KOPT-K1 (cell line): Measurements from ENCODE around the gene NOXRED1.

Source experiments
- H3K27ac ChIP-seq: fragments of 200-600 bp; sonication (generic); 2 replicates; pipeline ENCODE4 v1.5.1; 2016; ENCODE audit warnings: antibody characterized with exemption, mild to moderate bottlenecking, low read depth, low read length; ENCODE audit not compliant: poor library complexity, severe bottlenecking
- H3K36me3 ChIP-seq: fragments of 200-600 bp; sonication (generic); 2 replicates; pipeline ENCODE4 v1.5.1; 2017; ENCODE audit warnings: antibody characterized with exemption, mild to moderate bottlenecking, low read length, moderate library complexity; ENCODE audit not compliant: insufficient read depth
- H3K9me3 ChIP-seq: fragments of 200-600 bp; sonication (generic); 2 replicates; pipeline ENCODE4 v1.5.1; 2017; ENCODE audit warnings: antibody characterized with exemption, low read length, mild to moderate bottlenecking; ENCODE audit not compliant: insufficient read depth, poor library complexity, severe bottlenecking

NOXRED1 gene, protein sequence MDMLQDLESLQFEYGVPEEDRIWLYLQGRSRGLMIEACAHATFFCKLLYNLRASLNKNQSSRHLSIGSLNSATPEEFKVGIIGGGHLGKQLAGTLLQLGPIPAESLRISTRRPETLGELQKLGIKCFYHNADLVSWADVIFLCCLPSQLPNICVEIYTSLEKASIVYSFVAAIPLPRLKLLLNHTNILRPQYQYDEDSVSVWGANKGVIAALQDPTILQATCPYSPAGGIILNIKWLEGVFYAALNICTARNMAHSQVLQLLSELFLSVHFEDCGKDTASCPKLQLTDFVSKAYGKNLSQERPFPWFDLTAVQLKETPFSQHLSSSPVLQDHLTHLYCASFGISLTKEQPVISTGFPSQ

DNA sequence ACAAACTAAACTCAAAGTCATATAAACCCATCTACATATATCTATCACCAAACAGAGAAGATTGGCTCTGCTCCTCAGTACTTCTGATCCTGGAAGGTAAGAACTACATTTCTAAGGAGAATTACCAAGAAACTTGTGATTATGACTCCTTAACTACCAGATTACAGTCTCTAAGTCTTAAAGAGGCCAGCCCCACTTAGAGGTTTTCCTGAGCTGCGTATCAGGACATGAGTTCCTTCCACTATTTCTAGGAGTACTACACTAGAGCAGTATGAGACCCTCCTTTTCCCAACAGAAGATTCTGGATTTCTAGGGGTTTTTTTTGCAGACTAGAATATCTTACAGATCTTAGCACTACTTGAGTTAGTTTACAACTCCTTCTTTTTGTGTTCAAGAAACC lies at the start of gene NOXRED1:
TSS of gene NOXRED1 (minus strand) at position 101 of the 400 bp plus-strand sequence. CDS start 634 bp downstream, outside the sequence.
- peaks cover 13% of the 10 kb centered on the region for H3K9me3 ChIP-seq
- H3K27ac ChIP-seq = no peak within 1 kb of the TSS
- H3K36me3 ChIP-seq = peaks cover 63% of the 10 kb centered on the region

DNA sequence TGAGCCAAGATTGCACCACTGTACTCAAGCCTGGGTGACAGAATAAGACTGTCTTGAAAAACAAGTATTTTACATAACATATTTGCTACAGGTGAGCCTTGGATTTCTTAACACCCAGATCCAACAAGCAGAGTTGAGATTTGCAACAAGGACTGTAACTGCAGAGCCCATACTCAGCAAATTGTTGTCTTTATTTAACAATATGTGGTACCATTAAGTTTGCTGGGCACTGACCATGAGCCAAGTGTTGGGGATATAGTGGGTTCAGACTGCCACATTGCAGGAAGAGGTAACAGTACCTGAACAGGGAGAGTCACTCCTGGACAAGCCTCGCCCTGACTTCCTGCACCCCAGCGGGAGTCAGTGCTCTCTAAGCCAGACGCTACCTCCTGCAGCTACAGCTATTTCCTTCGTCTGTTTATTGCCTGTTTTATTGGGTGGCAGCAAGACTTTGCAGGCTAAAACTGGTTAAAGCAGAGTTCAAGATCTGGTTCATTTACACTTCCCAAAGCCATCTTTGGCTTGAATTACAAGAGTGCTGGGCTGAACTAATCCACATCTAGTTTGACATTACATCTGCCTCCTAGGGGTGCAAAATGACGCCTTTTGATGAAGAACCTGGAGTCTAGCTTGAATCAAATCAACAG lies 47.0 kb upstream of the NOXRED1 start:
- Histone ChIP-seq H3K9me3 (no peaks in the 10 kb centered on the region), H3K36me3 (peaks cover 49% of the 10 kb centered on the region), H3K27ac (no peak overlapping the region)

DNA sequence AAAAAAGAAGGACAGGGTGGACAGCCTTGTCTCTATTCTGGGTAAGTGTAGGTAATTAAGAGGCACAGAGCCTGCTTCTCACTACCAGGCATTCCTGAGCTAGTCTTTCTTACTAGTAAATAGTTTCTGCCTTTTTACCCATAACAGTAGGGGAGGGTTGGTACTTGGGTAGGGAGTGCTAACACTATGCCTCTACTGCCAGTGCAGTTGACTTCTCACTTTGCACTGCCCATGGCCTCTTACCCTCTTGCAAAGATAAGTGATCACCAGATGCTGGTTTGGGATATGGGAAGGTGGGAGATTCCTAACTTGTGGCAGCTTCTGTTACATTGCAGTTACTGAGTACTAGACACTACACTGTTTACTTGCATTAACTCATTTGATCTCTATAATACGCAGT lies 46.2 kb upstream of the NOXRED1 start:
- Histone ChIP-seq H3K36me3 (peaks cover 57% of the 10 kb centered on the region), H3K27ac (no peak overlapping the region), H3K9me3 (no peaks in the 10 kb centered on the region)

DNA sequence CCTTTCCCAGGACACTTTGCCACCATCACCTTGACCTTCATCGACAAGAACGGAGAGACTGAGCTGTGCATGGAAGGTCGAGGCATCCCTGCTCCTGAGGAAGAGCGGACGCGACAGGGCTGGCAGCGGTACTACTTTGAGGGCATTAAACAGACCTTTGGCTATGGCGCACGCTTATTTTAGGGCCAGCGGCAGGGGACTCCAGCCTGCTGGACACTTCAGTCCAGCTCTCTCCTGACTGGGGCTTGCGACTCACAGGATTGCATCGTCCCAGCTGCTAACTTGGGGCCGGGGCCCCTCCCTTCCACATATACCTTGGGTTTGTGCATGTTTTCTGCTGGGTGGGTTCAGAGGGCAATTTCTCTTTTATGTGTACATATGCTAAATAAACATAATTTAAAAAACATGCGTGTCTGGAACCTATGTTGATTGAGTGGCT lies 45.8 kb upstream of the NOXRED1 start:
- Histone ChIP-seq H3K9me3 (no peaks in the 10 kb centered on the region), H3K36me3 (peaks cover 62% of the 10 kb centered on the region)

DNA sequence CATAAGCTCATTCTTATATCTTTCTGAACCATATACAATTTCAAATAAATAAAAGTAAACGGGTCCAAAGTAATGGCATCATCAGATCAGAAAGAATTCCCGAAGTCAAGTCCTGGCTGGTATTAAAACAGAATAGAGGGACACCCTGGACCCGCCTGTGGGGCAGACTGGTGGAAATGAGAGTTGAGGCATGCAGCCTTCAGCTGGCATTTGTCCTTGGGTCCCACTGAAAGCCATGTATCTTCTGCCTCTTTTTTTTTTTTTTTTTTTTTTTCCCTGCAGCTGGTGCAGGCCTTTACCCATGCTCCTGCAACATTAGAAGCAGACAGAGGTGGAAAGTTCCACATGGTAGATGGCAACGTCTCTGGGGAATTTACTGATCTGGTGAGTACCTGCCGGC lies 44.5 kb upstream of the NOXRED1 start:
- H3K27ac ChIP-seq = no peak overlapping the region
- peaks cover 74% of the 10 kb centered on the region for H3K36me3 ChIP-seq
- no peaks in the 10 kb centered on the region for H3K9me3 ChIP-seq

More for the DNA sequence above, 45.8 kb upstream of the NOXRED1 start:
- no peak overlapping the region for H3K27ac ChIP-seq

DNA sequence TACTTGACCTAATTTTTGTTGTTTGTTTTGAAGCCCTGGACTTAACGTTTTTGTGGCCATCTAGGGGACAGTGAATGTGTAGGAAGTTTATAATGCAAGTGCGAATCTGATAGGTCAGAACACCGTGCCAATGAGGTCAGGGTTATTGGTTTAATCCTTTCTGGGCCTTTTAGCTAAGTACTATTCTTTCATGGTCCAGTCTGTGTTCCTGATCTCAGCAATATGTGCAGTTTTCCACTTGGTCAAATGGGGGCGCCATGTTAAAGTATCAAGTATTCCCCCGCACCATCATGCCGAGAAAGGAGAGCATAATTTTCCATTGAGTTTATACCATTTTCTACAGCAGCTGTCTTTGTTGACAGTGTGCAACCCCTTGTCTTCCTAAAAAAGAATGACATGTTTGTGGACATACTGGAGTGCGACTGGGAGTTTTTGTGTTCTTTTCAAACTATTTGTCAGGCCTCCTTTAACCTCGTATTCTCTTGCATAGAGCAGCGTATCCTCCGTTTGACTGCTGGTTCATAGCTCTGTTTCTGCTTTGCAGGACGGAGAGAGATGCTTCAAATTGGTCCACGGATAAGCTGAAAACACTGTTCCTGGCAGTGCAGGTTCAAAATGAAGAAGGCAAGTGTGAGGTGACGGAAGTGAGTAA lies 35.9 kb upstream of the NOXRED1 start:
- H3K9me3 ChIP-seq = no peaks in the 10 kb centered on the region
- H3K27ac ChIP-seq = peak overlapping the region; percentile 94
- peaks cover 49% of the 10 kb centered on the region for H3K36me3 ChIP-seq

DNA sequence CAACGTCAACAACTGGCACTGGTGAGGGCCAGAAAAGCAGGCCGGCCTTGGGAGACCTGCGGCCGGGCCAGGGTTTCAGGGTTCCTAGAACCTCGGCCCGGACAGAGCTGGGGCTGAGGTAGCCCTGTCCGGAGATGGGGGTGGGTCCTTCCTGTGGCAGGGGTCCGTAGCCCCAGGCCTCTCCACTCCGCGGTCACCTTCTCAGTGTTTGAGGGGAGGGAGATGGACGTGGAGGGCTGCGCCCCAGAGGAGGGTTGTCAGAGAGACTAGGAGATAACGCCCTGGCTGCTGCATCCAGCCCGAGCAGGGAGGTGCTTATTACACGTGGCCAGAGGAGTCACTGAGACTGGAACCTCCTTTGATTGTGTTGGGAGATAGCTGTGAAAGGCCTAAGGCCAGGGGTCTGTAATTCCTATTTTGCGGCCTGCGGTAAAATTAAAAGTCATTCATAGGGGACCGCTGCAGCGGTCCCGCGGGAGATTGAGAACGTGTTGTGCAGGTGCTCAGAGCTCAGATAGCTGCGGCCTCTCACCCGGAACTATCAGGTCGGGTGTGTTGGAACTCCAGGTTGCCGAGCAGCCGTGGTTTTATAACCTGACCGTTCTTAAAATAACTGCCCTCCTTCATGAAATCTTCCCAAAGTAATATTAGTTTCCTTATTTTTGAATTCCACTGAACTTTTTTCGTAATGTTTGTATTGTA lies 35.1 kb upstream of the NOXRED1 start:
- peak overlapping the region; percentile 94 for H3K27ac ChIP-seq
- H3K36me3 ChIP-seq = peaks cover 42% of the 10 kb centered on the region
- no peaks in the 10 kb centered on the region for H3K9me3 ChIP-seq

DNA sequence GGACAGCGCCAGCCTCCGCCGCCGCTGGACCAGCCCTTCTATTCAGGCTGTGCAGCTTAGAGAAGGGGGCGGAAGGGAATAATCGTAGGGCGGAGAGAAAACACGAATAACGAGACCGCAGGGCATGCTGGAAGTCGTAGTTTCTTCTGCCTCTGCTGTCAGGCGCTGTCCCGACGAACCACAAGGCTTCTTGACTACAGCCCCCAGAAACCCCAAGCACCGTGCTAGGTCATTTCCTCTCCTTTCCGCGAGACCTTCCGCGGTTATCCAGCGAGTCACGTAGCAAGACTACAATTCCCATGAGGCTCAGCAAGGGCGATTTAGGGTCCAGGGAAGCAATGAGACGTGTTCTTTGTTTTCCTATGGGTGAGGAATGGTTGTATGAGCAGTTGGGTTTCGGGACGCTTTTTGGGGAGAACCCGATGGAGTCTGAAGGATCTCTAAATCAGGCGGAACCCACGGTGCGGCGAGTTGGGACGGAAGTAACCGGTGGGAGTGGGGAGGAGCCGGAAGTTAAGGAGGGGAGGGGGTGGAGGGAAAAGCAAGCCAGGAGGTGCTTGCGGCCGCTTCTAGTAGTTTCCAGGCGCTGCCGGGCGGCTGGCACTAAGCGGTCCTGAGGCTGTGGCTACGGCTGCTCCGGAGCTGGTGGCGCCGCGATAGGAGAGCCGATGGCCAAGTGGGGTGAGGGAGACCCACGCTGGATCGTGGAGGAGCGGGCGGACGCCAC lies 34.4 kb upstream of the NOXRED1 start, which contains the start of the genes AHSA1 and VIPAS39:
TSS of gene AHSA1 (plus strand) at position 572 of the 727 bp plus-strand sequence. CDS start at position 669, 97 bp downstream.
TSS of gene VIPAS39 (minus strand) at position 80 of the 727 bp plus-strand sequence. CDS start 3,499 bp downstream, outside the sequence.
- H3K36me3 ChIP-seq = peaks cover 34% of the 10 kb centered on the region
- H3K27ac ChIP-seq = peak within 1 kb of the TSS; percentile 94
- H3K9me3 ChIP-seq = no peaks in the 10 kb centered on the region

DNA sequence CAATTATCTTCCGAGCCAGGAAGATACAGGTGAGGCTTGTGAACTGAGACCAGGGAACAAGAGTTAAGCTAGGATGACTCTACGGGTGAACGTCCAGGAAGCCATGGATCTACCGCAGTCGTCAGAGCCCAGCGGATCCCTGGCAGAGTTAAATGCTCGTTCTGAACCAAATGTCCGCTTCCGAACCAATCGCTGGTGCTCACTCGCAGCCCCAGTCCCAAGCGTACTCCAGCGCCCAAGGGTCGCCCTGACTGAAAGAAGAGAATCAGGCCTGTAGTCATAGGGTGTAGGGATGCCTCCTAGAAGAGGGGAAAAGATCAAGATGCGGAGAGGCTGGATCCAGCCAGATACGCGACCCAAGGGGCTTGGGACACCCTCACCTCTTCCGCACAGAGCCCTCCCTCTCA lies 33.8 kb upstream of the NOXRED1 start:
- Histone ChIP-seq H3K9me3 (no peaks in the 10 kb centered on the region), H3K36me3 (peaks cover 29% of the 10 kb centered on the region), H3K27ac (peak overlapping the region; percentile 94)

DNA sequence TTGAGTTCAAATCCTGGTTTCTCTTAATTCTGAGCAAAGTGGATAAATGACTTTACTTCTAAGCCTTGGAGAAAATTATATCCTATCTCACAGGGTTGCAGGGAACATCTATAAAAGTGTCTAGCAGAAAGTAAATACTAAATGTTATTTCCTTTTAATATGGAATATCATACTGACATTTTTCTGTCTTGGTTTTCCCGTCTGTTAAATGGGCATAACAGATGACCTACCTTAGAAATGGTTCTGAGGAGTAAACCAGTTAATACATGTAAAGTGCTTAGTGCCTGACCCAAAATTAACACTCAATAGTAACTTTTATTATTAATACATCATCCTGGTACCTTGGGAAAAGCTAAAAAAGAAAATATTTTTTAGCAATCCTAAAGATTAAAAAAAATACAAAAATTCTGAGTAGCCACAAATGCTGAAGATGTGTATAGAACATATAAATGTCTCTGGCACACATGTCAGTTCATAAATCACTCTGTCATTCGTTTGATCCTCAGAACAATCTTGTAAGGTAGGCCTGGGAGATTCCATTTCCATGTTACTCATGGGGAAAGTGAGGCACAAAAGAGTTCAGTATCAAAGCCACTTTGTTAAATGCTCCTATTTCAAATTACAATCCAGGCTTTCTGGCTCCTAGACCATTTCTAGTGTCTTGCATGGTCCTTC lies 32.8 kb upstream of the NOXRED1 start:
- Histone ChIP-seq H3K36me3 (peaks cover 25% of the 10 kb centered on the region), H3K27ac (peak overlapping the region; percentile 94)

DNA sequence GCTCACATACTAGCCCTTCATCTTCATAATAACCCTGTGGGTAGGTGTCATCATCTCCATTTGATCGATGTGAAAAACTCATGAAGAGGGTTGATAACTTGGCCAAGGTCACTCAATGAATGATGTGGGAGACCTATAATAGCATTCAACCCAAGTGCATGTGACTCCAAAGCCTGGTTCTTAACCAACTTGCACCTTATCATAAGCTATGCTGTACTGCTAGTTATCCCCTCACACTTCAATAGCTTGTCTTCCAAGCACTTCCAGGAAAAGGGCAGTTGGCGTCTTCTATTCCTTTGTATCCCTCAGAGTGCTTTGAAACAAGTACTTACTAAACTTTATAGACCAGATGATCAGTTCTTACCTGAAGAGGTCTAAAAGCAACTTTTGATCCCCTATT lies 18.9 kb upstream of the NOXRED1 start:
- Histone ChIP-seq H3K36me3 (peaks cover 59% of the 10 kb centered on the region), H3K9me3 (no peaks in the 10 kb centered on the region), H3K27ac (no peak overlapping the region)

More for the DNA sequence above, 32.8 kb upstream of the NOXRED1 start:
- no peaks in the 10 kb centered on the region for H3K9me3 ChIP-seq

DNA sequence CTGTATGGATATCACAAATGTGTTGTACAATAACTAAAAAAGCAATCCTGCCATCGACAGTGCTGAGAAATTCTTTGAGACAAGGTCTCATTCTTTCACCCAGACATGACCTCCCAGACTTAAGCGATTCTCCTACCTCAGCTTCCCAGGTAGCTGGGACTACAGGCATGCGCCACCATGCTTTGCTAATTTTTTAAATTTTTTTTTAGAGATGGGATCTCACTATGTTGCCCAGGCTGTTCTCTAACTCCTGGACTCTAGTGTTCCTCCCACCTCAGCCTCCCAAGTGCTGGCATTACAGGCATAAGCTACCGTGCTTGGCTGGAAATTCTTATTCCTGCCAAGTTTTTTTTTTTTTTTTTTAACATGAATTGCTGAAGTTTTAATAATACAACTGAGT lies 16.5 kb upstream of the NOXRED1 start:
- Histone ChIP-seq H3K27ac (no peak overlapping the region), H3K36me3 (peaks cover 81% of the 10 kb centered on the region), H3K9me3 (no peaks in the 10 kb centered on the region)

DNA sequence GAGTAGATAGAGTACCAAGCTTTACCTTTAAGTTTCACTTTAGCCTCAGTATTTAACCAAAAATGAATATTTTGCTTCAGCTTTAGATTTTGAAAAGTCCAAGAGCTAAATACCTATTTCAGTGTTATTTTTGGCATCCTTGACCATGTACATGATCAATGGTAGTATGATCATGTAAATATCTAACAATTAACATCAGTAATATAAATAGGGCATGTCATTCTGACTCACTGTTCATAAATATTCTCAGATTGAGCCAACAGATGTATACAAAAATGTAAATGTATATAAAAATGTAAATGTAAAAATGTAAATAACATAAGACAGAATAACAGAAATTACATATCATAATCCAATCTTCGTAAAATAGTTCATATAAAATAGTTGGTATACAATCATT lies 15.3 kb upstream of the NOXRED1 start:
- Histone ChIP-seq H3K36me3 (peaks cover 84% of the 10 kb centered on the region), H3K9me3 (no peaks in the 10 kb centered on the region), H3K27ac (no peak overlapping the region)

DNA sequence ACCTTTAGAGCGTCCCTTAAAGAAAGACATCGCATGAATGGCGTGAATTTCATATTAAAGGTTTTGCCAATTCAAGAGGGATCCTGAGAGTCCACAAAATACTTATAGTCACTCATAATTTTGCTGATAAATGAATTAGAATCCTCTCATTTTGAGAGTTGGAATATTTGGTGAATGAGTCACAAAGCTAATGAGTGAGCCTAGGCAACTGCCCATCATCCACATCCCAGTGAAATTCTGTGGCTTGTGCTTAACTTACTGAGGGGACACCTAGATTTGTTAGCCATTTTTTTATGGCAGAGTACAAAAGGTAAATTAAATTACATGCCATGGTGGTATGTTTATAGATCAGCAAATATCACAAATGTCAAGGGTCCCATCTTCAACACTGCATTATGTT lies 12.7 kb upstream of the NOXRED1 start:
- Histone ChIP-seq H3K9me3 (no peaks in the 10 kb centered on the region), H3K27ac (no peak overlapping the region), H3K36me3 (peaks cover 80% of the 10 kb centered on the region)
